C4-2B (cell line): Measurements from ENCODE around the gene PLXNB3.

Source experiments
- H3K27ac ChIP-seq: fragments of 450-650 bp; 2 replicates; pipeline ENCODE4 v1.5.1; 2017
- ZFX ChIP-seq: fragments of 450-650 bp; IDR thresholded peaks from 2 replicates; pipeline ENCODE4 v1.6.1; 2017
- TF ChIP-seq, protein P1 (sequence below): fragments of 450-650 bp; conservative IDR thresholded peaks from 2 replicates; pipeline ENCODE4 v1.5.1; 2017; ENCODE audit warnings: mild to moderate bottlenecking

PLXNB3 gene

GRCh38 chrX:153769865-153770600 lies 6.0 kb downstream of the PLXNB3 start:
- no peak overlapping the region for H3K27ac ChIP-seq
- no peak for TF ChIP-seq ZFX
- TF ChIP-seq, protein P1, sequence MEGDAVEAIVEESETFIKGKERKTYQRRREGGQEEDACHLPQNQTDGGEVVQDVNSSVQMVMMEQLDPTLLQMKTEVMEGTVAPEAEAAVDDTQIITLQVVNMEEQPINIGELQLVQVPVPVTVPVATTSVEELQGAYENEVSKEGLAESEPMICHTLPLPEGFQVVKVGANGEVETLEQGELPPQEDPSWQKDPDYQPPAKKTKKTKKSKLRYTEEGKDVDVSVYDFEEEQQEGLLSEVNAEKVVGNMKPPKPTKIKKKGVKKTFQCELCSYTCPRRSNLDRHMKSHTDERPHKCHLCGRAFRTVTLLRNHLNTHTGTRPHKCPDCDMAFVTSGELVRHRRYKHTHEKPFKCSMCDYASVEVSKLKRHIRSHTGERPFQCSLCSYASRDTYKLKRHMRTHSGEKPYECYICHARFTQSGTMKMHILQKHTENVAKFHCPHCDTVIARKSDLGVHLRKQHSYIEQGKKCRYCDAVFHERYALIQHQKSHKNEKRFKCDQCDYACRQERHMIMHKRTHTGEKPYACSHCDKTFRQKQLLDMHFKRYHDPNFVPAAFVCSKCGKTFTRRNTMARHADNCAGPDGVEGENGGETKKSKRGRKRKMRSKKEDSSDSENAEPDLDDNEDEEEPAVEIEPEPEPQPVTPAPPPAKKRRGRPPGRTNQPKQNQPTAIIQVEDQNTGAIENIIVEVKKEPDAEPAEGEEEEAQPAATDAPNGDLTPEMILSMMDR = no peak

DNA sequence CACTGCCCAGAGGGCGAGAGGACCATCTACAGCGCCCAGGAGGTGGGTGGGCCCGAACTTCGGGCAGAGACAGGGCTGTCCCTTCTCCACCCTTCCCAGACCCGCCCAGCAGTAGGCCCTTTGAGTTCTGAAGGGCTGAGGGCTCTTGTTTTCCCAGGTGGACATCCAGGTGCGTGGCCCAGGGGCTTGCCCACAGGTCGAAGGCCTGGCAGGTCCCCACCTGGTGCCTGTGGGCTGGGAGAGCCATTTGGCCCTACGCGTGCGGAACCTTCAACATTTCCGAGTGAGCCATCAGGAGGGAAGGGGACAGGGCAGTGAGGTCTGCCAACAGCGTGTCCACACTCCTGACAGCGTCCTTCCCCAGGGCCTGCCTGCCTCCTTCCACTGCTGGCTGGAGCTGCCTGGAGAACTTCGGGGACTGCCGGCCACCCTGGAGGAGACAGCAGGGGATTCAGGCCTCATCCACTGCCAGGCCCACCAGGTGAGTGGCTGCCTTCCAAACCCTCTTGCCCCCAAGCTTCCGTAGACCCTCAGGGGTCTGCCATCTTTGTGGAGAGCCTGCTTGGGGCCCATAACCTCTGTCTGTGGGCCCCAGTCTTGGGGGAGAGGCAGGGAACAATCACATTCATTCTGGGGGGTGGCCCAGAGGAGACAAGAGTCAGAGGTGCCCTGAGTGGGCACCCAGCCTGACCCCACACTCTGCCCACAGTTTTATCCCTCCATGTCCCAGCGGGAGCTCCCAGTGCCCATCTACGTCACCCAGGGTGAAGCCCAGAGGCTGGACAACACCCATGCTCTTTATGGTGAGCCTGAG lies 6.8 kb downstream of the PLXNB3 start:
- no peak overlapping the region for H3K27ac ChIP-seq
- no peak for TF ChIP-seq ZFX
- TF ChIP-seq, protein P1 = no peak

DNA sequence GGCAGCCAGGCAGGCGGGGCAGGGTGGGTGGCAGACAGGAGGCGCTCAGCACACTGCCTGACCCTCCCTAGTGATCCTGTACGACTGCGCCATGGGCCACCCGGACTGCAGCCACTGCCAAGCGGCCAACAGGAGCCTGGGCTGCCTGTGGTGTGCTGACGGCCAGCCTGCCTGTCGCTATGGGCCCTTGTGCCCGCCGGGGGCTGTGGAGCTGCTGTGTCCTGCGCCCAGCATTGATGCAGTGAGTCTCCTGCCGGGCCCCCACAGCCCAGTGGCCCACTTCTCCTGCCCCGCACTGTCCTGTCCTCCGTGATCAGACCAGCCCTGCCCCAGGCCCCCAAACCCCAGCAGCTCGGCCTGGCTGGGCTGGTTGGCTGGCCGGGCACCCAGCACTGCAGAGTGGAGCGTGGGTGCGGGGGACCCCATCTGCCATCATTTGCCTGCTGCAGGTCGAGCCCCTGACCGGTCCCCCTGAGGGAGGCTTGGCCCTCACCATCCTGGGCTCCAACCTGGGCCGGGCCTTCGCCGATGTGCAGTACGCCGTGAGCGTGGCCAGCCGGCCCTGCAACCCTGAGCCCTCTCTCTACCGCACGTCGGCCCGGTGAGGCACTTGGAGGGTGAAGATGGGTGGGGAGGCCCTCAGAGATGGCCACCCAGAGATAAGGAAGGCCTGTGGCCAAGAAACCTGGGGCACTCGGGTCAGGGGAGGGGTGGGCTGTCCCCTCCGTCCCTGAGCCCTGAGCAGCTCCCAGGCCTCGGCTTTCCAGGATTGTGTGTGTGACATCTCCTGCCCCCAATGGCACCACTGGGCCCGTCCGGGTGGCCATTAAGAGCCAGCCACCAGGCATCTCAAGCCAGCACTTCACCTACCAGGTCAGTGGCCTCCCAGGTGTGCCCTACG lies 7.6 kb downstream of the PLXNB3 start:
- H3K27ac ChIP-seq = no peak overlapping the region
- no peak for TF ChIP-seq ZFX
- TF ChIP-seq, protein P1 = no peak

- no peak overlapping the region for H3K27ac ChIP-seq
- no peak for TF ChIP-seq ZFX
- TF ChIP-seq, protein P1 = no peak
Observed at GRCh38 chrX:153772316-153773217, 8.5 kb downstream of the PLXNB3 start.

DNA sequence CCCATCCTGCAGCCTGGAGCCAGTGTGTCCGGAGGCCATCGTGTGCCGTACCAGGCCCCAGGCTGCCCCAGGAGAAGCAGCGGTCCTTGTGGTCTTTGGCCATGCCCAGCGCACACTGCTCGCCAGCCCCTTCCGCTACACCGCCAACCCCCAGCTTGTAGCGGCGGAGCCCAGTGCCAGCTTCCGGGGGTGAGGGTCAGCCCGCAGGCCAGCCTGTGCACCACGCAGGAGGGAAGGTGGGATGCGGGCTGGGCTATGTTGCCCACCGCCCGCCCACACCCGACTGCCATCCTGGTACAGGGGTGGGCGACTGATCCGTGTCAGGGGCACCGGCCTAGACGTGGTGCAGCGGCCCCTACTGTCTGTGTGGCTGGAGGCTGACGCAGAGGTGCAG lies 9.2 kb downstream of the PLXNB3 start:
- TF ChIP-seq ZFX = no peak
- TF ChIP-seq, protein P1 = no peak
- H3K27ac ChIP-seq = no peak overlapping the region

GRCh38 chrX:153773741-153774575 lies 9.9 kb downstream of the PLXNB3 start:
- TF ChIP-seq, protein P1 = no peak
- TF ChIP-seq ZFX = no peak
- no peak overlapping the region for H3K27ac ChIP-seq
